Upper lobe of left lung (tissue), 4 donors: ENCODE results near the gene BORCS6.

Experiments
- EP300 ChIP-seq, 4 donors: sonication (generic); formaldehyde crosslinking; IDR thresholded peaks; one replicate each; pipeline ENCODE4 v1.5.1; 2017; ENCODE audit warnings: antibody characterized with exemption in 4 of 4, control low read depth in 2 of 4
- POLR2A ChIP-seq, 4 donors: fragments of 450-650 bp; IDR thresholded peaks; one replicate each; pipeline ENCODE4 v1.5.1; 2016 to 2017; ENCODE audit warnings: antibody characterized with exemption in 4 of 4, mild to moderate bottlenecking in 2 of 4
- POLR2AphosphoS5 ChIP-seq, 2 donors: sonication (generic); formaldehyde crosslinking; IDR thresholded peaks; one replicate each; pipeline ENCODE4 v1.5.1; 2017; ENCODE audit warnings: antibody characterized with exemption in 2 of 2
- TF ChIP-seq, protein P1 (sequence below), 6 experiments: fragments of 450-650 bp in 4 of 6; fragments of 200-600 bp in 2 of 6; sonication (generic) in 2 of 6; IDR thresholded peaks; one replicate each; pipeline ENCODE4 v1.5.1; 2016 to 2019; ENCODE audit warnings: antibody characterized with exemption in 6 of 6

GRCh38 chr17:8189041-8189710 is 804 bp downstream of the BORCS6 start:
- TF ChIP-seq POLR2AphosphoS5 (IDR thresholded peaks at IDR 0.05) = no peak
- TF ChIP-seq EP300 (IDR thresholded peaks at IDR 0.05) = no peak
- TF ChIP-seq, protein P1, sequence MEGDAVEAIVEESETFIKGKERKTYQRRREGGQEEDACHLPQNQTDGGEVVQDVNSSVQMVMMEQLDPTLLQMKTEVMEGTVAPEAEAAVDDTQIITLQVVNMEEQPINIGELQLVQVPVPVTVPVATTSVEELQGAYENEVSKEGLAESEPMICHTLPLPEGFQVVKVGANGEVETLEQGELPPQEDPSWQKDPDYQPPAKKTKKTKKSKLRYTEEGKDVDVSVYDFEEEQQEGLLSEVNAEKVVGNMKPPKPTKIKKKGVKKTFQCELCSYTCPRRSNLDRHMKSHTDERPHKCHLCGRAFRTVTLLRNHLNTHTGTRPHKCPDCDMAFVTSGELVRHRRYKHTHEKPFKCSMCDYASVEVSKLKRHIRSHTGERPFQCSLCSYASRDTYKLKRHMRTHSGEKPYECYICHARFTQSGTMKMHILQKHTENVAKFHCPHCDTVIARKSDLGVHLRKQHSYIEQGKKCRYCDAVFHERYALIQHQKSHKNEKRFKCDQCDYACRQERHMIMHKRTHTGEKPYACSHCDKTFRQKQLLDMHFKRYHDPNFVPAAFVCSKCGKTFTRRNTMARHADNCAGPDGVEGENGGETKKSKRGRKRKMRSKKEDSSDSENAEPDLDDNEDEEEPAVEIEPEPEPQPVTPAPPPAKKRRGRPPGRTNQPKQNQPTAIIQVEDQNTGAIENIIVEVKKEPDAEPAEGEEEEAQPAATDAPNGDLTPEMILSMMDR (IDR thresholded peaks at IDR 0.05) = no peak
- TF ChIP-seq POLR2A (IDR thresholded peaks at IDR 0.05) = no peak
